NCI-H345 treated with DMSO at 0.1 percent for 48 hours (cell line): ENCODE data around the gene UNK.
"Not testable (repeated sequence)": the region's sequence is repeated elsewhere in the genome, so short reads cannot be mapped to it uniquely, and the experiment has no call there.

Source experiments
- DNase-seq: peaks from one replicate; lab custom pipeline; 2025; ENCODE audit not compliant: unreplicated experiment; lab: John Stamatoyannopoulos, UW

Gene UNK

DNA sequence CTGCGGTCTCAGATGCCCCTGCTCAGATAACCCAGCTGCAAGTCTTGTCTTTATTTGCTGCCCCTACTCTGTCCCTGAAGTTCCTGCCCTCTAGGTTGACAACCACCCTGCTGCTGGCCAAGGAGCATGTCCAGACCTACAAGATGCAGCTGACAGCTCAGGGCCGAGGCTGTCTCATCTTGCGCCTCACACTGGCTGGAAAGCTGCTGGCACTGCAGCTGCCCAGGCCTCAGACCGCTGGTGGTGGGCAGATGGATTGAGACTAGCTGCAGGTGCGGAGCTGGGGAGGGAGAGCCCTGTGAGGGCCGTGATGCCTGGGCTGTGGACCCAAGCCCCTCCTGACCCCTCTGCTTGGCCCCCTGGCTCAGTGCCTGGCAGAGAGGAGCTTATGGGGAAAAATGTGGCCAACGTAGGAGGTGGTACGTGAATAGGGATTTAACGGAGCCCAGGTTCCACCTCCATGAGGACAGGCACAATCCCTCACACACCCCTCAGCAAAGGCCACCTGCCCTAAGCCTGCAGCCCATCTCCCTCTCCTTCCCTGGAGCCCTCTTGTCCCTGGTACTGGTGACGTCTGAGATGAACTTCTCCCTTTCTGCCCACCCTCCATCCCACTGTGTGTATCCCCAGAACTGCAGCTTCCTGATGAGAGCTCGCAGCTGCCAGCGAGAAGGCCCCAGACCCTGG is 11.3 kb upstream of the UNK start:
- no peak for DNase-seq

- DNase-seq = no peak
These were observed 10.7 kb upstream of the UNK start for GRCh38 chr17:75773808-75774470.

DNA sequence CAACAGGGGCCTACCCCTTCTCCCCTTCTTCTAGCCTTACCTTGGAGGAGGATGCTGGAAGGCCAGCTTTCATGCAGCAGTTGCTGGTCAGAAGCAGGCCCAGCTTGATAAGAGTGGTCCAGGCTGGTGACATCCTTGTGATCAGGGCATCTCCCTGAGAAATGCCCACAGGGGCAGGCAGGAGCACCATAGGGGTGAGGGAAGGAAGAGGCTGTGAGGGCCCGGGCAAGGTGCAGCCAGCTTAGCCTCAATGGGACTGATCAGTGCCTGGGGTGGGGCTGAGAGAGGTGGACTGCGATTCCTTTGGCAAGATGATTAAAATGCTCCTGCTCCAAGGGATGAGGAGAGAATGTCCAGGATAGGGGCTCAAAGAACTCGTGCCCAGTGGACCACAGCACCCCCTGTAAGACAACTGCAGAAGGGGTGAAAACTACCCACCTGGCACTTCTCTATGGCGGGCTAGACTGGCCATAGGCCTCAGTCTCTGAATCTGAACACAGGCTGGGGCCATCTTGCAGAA is 10.1 kb upstream of the UNK start:
- no peak for DNase-seq

- no peak for DNase-seq
These were observed 9.5 kb upstream of the UNK start for GRCh38 chr17:75774991-75775668.

GRCh38 chr17:75776386-75777295 is 8.0 kb upstream of the UNK start:
- no peak for DNase-seq

GRCh38 chr17:75777296-75777922 is 7.2 kb upstream of the UNK start:
- DNase-seq = no peak

DNA sequence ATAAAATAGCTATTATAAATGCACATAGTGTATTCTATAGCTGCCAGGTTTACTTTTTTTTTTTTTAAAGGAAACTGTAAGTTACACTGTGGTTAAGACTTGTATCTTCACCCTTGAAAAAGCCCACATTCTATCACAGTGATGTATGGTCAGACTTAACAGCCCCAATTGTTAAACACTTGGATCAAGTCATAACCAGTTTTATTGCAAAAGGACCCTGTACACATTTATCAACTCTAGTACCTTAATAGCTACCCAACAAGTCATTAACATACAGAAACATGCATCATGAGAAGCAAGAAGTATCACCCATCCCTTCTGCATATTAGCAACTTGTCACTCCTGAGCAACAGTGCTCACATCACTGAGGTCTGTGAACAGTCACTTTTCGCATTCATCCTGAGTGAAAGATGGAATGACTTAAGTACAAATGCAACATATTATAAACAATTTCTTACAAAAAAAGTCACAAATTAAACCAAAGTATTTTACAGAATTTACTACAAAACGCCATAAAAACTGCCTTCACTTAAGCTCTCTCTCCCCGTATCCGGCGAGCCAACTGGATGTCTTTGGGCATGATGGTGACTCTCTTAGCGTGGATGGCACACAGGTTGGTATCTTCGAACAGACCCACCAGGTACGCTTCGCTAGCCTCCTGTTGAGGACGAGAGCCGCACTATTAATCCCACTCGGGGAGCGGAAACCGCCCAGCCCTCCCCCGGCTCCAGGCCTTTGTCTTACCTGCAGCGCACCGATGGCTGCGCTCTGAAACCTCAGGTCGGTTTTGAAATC is 6.3 kb upstream of the UNK start:
- not testable (repeated sequence) for DNase-seq

DNA sequence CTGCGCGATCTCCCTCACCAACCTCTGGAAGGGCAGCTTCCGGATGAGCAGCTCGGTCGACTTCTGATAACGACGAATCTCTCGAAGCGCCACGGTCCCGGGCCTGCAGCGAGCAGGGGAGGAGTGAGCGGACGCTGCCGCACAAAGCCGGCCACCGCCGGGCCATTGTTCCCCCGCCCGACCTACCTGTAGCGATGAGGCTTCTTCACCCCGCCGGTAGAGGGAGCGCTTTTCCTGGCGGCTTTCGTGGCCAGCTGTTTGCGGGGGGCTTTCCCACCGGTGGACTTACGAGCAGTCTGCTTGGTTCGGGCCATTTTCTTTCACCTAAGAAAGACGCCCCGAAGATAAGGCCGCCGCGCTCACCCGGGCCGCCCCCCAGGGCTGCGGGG is 5.8 kb upstream of the UNK start:
- DNase-seq = no peak

DNA sequence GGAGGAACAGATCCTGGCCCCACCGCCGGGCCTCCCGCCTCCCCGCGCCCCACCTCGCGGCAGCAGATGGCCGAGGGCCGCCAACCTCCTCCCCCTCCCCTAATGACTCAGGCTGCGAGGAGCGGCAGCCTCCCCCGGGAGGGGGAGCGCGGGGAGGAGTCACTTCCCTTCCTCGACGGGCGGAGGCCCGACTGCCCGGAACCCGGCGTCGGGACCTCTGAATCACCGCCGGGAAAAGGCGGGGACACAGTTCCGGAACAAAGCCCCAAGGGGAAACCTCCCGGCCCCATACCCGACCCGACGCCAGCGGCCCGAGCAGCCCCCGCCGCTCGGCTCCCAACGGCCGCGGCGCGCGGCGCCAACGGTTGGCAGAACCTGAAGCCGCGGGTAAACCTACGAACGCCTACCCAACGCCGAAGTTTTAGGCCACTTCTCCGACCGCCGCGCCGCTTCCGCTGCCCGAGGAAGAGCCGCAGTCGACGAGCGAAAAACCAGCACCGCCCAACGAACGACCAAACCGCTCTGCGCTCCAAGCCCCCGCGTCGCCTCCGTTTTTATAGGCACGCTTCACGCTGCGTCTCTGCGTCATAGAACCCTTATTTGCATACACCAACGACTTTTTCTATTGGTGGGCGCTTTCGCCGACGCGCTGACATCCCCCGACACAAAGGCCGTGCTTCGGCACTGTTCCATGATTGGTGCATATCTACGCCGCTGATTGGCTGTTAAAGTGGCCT is 5.2 kb upstream of the UNK start:
- DNase-seq = peak; percentile 100

DNA sequence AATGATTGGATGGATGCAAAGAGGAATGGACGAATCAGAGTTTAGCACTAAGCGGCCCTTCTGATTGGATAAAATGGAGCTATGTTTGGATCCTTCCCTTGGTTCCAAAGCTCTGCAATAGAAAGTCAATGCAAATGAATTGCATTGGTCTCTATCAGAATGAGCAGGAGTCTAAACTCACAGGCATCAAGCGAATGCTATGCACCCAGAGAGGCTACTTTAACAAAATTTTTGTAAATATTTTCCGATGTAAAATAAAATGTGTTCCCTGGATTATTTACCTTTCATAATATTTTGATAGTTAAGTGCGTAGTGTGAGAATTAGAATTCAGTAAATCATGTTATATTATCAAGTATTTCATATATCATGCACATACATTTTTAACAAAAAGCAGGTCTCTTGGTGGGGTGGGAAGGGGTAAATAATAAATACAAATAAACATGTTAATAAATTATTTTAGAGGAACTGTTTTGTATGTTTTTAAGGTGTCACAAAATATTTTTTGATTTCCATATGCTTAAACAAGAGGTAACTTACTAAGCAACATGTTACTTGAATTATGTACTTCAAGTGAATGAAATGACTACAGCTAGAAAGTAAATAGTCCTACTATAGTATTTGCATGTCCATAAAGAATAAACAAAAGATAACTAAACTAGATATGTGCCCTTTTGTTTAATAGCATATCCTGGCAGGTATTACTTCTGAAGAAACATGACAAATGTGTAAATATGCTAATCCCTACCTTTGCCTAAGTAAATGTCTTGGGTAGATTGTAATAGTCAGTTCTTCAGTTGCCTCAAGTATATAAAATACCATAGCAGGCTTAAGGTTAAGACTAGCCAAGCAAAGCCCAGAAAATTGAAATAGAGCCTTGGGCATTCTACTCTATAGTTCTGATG is 4.4 kb upstream of the UNK start:
- no peak for DNase-seq

- DNase-seq = peak; percentile 27
These were observed 1.4 kb upstream of the UNK start for GRCh38 chr17:75783069-75783783.

GRCh38 chr17:75783803-75784472 is 668 bp upstream of the UNK start:
- DNase-seq = no peak

DNA sequence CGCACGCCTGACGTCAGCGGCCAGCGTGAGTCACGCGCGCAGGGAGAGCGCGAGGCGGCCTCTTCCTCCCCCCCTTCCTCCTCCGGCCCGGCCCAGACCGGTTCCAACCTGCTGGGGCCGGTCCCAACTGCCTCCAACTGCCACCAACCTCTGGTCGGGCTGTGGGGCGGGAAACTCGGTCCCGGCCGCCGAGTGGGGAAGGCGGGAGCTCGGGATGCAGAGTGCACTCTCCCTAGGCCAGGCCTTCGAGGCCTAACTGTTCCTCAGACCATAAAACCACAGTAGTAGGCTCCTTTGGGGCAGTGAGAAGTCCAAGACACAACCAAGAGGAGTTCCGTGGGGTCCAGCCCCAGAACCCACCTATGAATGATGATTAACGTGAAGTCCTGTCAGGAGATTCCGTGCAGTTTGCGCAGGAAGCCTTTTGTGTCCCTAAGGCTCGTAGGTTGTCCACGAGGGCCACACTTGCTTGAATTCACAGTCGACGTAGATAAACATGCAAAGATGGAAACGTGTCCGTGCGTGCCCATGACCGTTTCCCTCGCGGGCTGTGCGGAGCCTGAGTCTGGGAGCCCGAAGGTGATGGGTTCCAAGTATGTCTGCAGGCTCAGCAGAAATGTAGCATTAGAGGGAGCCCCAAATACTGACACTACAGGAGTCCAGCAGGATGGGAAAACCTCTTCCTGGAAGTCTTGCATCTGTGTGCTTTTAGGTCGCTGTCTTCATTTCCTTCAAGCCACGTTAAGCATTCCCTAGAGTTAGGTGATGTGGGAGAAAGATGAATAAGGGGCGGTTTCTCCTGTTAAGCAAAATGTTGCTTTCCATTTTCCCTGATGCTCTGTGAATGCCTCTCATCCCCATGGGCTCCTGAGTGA is 647 bp downstream of the UNK start:
- DNase-seq = peak; percentile 73

GRCh38 chr17:75791254-75791653 is 6.6 kb downstream of the UNK start:
- DNase-seq = no peak

DNA sequence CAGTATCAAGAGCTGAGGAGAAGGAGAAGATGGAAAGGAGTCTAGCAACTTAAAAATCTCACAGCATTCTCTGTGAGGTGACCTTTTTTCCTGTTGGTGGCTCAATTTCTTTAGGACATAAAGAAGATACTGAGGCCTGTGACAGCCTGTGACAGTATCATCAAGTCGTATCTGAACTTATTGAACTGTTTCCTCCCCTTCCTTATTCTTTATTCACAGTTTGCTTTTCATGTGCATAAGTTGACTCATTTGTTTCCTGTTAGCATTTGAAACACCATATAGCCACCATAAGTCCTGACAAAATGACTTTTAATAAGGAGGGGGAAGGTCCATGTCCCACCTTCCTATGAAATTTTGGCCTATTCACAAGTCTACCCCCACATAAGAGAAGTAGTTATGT is 8.9 kb downstream of the UNK start:
- no peak for DNase-seq
